ENCODE measurements around the gene TM9SF1.

TM9SF1 gene

GRCh38 chr14:24150567-24150966, 44.7 kb downstream of the TM9SF1 start:
- DNase-seq (ENCODE audit: low read depth), result no peak

- no peak for DNase-seq (ENCODE audit: low read depth)
Observed at GRCh38 chr14:24150061-24150460, 45.2 kb downstream of the TM9SF1 start.

GRCh38 chr14:24149302-24149969, 45.8 kb downstream of the TM9SF1 start:
- no peak for DNase-seq (ENCODE audit: low read depth)

- no peak for DNase-seq (ENCODE audit: low read depth)
Observed at GRCh38 chr14:24147761-24148428, 47.3 kb downstream of the TM9SF1 start.

GRCh38 chr14:24146978-24147760, 48.1 kb downstream of the TM9SF1 start, which contains the start of gene RNF31:
Gene RNF31 (plus strand): TSS chr14:24147498. CDS start chr14:24147699, 201 bp downstream.
- DNase-seq (ENCODE audit: low read depth), result peak; percentile 93

- peak; percentile 93 for DNase-seq (ENCODE audit: low read depth)
Observed at GRCh38 chr14:24146453-24146977, 48.7 kb downstream of the TM9SF1 start, which contains the start of gene PSME2. Gene PSME2 (minus strand): TSS chr14:24146610. CDS start chr14:24146581, 29 bp downstream.

GRCh38 chr14:24145690-24146452, 49.4 kb downstream of the TM9SF1 start:
- DNase-seq (ENCODE audit: low read depth), result no peak

- no peak for DNase-seq (ENCODE audit: low read depth)
Observed at GRCh38 chr14:24145219-24145618, 50.0 kb downstream of the TM9SF1 start.

GRCh38 chr14:24144451-24144850, 50.8 kb downstream of the TM9SF1 start:
- DNase-seq (ENCODE audit: low read depth), result no peak

GRCh38 chr14:24143511-24143910, 51.7 kb downstream of the TM9SF1 start:
- no peak for DNase-seq (ENCODE audit: low read depth)

GRCh38 chr14:24141097-24141880, 54.0 kb downstream of the TM9SF1 start, which contains the start of gene EMC9:
Gene EMC9 (minus strand): TSS chr14:24141591. CDS start chr14:24141304, 287 bp downstream.
- peak; percentile 95 for DNase-seq (ENCODE audit: low read depth)

- DNase-seq (ENCODE audit: low read depth), result no peak
Observed at GRCh38 chr14:24139272-24139934, 55.8 kb downstream of the TM9SF1 start.

Measured in CMK (cell line).